BLaER1 treated with 17β-estradiol and CSF1 and Interleukin-3, amounts not matched to agents 10 nM and 100 nM (cell line): Measurements from ENCODE around the gene NDUFV1.
"Not testable (repeated sequence)": the region's sequence is repeated elsewhere in the genome, so short reads cannot be mapped to it uniquely, and the experiment has no call there.

Experiments
- H3K27ac ChIP-seq, 11 experiments: shearing (Covaris generic); formaldehyde crosslinking; 2 replicates each; pipeline ENCODE4 v1.8.1; 2022
- H3K27me3 ChIP-seq, 11 experiments: shearing (Covaris generic); formaldehyde crosslinking; 2 replicates each; pipeline ENCODE4 v1.8.1; 2022
- H3K36me3 ChIP-seq, 11 experiments: shearing (Covaris generic); formaldehyde crosslinking; 2 replicates each; pipeline ENCODE4 v1.8.1; 2022
- H3K4me1 ChIP-seq, 10 experiments: shearing (Covaris generic); formaldehyde crosslinking; 2 replicates each; pipeline ENCODE4 v1.8.1; 2022
- H3K4me2 ChIP-seq, 11 experiments: shearing (Covaris generic); formaldehyde crosslinking; 2 replicates each; pipeline ENCODE4 v1.8.1; 2022
- H3K4me3 ChIP-seq, 10 experiments: shearing (Covaris generic); formaldehyde crosslinking; 2 replicates each; pipeline ENCODE4 v1.8.1; 2022
- H3K9ac ChIP-seq, 11 experiments: shearing (Covaris generic); formaldehyde crosslinking; 2 replicates each; pipeline ENCODE4 v1.8.1; 2022
- H3K9me3 ChIP-seq, 11 experiments: shearing (Covaris generic); formaldehyde crosslinking; replicated peaks in 1 of 11; 2 replicates each; pipeline ENCODE4 v1.8.1; 2022
- H4K20me1 ChIP-seq, 11 experiments: shearing (Covaris generic); formaldehyde crosslinking; 2 replicates each; pipeline ENCODE4 v1.8.1; 2022
- Cebpa-rat ChIP-seq, 11 experiments: shearing (Covaris generic); IDR thresholded peaks; 2 replicates each; pipeline ENCODE4 v1.8.1; 2022

NDUFV1 gene

DNA sequence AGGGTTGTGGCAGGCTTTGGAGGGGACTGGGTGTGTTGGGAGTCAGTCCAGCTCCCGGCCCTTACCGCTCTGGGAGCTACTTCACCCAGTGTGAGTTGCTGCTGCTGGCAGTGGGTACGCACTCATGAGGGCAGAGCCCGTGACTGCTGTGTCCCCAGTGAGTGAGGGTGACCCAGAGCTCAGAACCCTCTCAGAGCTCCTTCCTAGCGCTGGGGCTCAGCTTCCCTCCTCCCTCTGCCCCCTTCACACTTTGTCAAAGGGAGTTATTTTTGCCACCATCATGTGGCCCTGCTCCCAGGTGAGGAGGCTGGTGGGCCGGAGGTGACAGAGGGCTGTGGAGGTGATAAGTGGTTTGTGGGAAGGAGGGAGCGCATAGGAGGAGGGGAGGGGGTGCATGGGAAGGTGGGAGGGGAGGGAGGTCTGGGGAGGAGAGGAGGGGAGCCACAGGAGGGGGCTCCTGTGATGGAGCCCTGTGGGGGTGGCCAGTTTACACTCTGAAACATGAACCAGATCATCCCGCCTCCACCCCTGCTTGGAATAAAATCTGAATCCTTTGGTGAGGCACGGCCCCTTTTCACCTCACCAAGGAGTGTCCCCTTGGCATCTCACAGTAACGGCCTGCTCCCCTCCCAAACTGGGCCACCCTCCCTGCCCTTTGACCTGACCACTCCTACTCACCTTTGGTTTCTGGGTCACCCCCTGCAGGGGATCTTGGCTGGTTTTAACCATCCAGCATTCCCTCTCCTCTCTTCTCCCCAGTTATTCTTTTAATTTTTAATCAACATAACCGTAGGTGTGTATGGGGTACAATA lies 9.9 kb downstream of the NDUFV1 start:
- peaks cover 22 to 42% (median 41%) of the 10 kb centered on the region in 10 experiments for H3K4me1 ChIP-seq

DNA sequence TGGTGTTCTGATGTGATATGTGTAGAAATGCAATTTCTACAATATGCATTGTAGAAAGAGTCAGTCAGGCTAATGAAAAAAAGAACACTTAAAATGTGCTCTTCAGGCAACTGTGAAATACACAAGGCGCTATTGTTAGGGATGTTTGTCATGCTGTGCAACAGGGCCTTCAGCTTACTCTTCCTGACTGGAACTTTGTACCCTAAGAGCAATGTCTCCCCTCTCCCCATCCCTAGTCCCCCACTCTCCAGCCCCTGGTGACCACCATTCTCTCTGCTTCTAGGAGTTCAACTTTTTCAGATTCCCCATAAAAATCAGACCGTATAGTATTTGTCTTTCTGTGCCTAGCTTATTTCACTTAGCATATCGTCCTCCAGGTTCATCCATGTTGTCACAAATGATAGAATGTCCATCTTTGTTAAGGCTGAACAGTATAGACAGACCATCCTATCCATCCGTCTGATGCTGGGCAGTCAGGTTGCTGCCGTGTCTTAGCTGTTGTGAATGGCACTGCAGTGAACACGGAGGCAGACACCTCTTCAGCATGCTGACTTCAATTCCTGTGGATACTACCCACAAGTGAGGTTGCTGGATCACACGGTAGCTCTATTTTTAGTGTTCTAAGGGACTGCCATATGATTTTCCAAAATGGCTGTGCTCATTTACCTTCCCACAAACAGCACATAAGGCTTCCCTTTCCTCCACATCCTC lies 10.7 kb downstream of the NDUFV1 start:
- H3K4me3 ChIP-seq = no peak overlapping the region
- peaks cover 0 to 11% (median 0%) of the 10 kb centered on the region in 11 experiments; a peak in 5 of 22 replicates for H3K9me3 ChIP-seq
- TF ChIP-seq Cebpa-rat (IDR thresholded peaks at IDR 0.05) = no peak

More for the DNA sequence above, 9.9 kb downstream of the NDUFV1 start:
- peaks cover 0 to 11% (median 0%) of the 10 kb centered on the region in 11 experiments; a peak in 6 of 22 replicates for H3K27me3 ChIP-seq
- TF ChIP-seq Cebpa-rat (IDR thresholded peaks at IDR 0.05) = no peak
- peak overlapping the region in 9 of 11 experiments; percentile 35 to 98 (median 95); a peak in 18 of 22 replicates for H3K4me2 ChIP-seq
- peaks cover 0 to 11% (median 3%) of the 10 kb centered on the region in 11 experiments; a peak in 5 of 22 replicates for H4K20me1 ChIP-seq
- H3K9ac ChIP-seq = peak overlapping the region in 5 of 11 experiments; percentile 5 to 87 (median 35); a peak in 3 of 22 replicates
- H3K36me3 ChIP-seq = peaks cover 11 to 19% (median 15%) of the 10 kb centered on the region in 11 experiments; a peak in 20 of 22 replicates
- no peak overlapping the region for H3K27ac ChIP-seq
- H3K4me3 ChIP-seq = no peak overlapping the region
- peaks cover 0 to 11% (median 0%) of the 10 kb centered on the region in 11 experiments; a peak in 5 of 22 replicates for H3K9me3 ChIP-seq

DNA sequence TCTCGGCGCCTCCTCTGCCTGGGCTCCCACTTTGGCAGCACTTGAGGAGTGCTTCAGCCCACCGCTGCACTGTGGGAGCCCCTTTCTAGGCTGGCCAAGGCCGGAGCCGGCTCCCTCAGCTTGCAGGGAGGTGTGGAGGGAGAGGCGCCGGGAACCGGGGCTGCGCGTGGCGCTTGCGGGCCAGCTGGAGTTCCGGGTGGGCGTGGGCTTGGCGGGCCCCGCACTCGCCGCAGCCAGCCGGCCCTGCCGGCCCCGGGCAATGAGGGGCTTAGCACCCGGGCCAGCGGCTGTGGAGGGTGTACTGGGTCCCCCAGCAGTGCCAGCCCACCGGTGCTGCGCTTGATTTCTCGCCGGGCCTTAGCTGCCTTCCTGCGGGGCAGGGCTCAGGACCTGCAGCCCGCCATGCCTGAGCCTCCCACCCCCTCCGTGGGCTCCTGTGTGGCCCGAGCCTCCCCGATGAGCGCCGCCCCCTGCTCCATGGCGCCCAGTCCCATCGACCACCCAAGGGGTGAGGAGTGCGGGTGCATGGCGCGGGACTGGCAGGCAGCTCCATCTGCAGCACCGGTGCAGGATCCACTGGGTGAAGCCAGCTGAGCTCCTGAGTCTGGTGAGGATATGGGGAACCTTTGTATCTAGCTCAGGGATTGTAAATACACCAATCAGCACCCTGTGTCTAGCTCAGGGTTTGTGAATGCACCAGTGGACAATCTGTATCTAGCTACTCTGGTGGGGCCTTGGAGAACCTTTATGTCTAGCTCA lies 12.3 kb downstream of the NDUFV1 start:
- H3K4me3 ChIP-seq = not testable (repeated sequence)
- H3K4me1 ChIP-seq = peaks cover 12 to 30% (median 25%) of the 10 kb centered on the region in 10 experiments

More for the DNA sequence above, 10.7 kb downstream of the NDUFV1 start:
- peaks cover 0 to 11% (median 3%) of the 10 kb centered on the region in 11 experiments; a peak in 4 of 22 replicates for H4K20me1 ChIP-seq
- no peak overlapping the region for H3K9ac ChIP-seq
- peaks cover 0 to 11% (median 0%) of the 10 kb centered on the region in 11 experiments; a peak in 6 of 22 replicates for H3K27me3 ChIP-seq
- no peak overlapping the region for H3K4me2 ChIP-seq
- no peak overlapping the region for H3K27ac ChIP-seq
- peaks cover 4 to 11% (median 9%) of the 10 kb centered on the region in 11 experiments; a peak in 19 of 22 replicates for H3K36me3 ChIP-seq
- peaks cover 22 to 42% (median 40%) of the 10 kb centered on the region in 10 experiments for H3K4me1 ChIP-seq

DNA sequence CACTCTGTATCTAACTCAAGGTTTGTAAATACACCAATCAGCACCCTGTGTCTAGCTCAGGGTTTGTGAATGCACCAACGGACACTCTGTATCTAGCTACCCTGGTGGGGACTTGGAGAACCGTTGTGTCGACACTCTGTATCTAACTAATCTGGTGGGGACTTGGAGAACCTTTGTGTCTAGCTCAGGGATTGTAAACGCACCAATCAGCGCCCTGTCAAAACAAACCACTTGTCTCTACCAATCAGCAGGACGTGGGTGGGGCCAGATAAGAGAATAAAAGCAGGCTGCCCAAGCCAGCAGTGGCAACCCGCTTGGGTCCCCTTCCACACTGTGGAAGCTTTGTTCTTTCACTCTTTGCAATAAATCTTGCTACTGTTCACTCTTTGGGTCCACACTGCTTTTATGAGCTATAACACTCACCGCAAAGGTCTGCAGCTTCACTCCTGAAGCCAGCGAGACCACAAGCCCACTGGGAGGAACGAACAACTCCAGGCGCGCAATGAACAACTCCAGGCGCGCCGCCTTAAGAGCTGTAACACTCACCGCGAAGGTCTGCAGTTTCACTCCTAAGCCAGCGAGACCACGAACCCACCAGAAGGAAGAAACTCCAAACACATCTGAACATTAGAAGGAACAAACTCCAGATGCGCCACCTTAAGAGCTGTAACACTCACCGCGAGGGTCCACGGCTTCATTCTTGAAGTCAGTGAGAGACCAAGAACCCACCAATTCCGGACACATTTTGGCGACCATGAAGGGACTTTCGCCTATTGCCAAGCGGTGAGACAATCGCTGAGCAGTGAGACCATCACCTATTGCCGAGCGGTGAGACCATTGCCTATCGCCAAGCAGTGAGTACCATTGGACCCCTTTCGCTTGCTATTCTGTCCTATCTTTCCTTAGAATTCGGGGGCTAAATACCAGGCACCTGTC lies 13.2 kb downstream of the NDUFV1 start:
- H3K4me3 ChIP-seq, H3K27ac ChIP-seq, H3K4me2 ChIP-seq, H4K20me1 ChIP-seq, H3K36me3 ChIP-seq, H3K9ac ChIP-seq: not testable (repeated sequence)
- H3K27me3 ChIP-seq = peaks cover 0 to 11% (median 0%) of the 10 kb centered on the region in 11 experiments; a peak in 6 of 22 replicates
- H3K9me3 ChIP-seq = peaks cover 0 to 11% (median 0%) of the 10 kb centered on the region in 11 experiments; a peak in 5 of 22 replicates
- peaks cover 3 to 28% (median 24%) of the 10 kb centered on the region in 10 experiments for H3K4me1 ChIP-seq

More for the DNA sequence above, 12.3 kb downstream of the NDUFV1 start:
- Histone ChIP-seq H3K9me3 (peaks cover 0 to 11% (median 0%) of the 10 kb centered on the region in 11 experiments; a peak in 5 of 22 replicates), H3K27me3 (peaks cover 0 to 11% (median 0%) of the 10 kb centered on the region in 11 experiments; a peak in 6 of 22 replicates)
- not testable (repeated sequence) for H4K20me1 ChIP-seq, H3K4me2 ChIP-seq, H3K27ac ChIP-seq, H3K9ac ChIP-seq, H3K36me3 ChIP-seq

DNA sequence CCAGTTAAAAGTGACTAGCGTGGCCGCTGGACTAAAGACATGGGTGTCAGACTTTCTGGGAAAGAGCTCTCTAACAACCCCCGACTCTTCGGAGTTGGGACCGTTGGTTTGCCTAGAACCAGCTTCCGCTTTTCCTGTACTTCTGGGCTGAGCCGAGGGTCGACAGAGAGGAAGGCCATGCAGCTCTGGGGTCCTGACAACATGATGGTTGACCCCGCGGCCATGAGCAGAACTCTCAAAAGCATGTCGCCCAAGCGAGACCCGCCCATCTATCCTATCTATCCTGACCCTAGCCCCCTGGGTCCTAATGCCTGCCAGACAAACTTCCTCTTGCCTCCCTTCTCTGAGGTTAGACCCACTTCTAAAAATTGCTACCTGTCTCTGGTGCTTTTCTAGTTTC lies 13.9 kb downstream of the NDUFV1 start:
- not testable (repeated sequence) for H3K27me3 ChIP-seq, H3K36me3 ChIP-seq, H3K27ac ChIP-seq, H4K20me1 ChIP-seq, H3K9ac ChIP-seq, H3K4me2 ChIP-seq, H3K4me3 ChIP-seq
- H3K4me1 ChIP-seq = peaks cover 0 to 28% (median 24%) of the 10 kb centered on the region in 10 experiments; a peak in 16 of 20 replicates
- peaks cover 0 to 11% (median 0%) of the 10 kb centered on the region in 11 experiments; a peak in 5 of 22 replicates for H3K9me3 ChIP-seq

DNA sequence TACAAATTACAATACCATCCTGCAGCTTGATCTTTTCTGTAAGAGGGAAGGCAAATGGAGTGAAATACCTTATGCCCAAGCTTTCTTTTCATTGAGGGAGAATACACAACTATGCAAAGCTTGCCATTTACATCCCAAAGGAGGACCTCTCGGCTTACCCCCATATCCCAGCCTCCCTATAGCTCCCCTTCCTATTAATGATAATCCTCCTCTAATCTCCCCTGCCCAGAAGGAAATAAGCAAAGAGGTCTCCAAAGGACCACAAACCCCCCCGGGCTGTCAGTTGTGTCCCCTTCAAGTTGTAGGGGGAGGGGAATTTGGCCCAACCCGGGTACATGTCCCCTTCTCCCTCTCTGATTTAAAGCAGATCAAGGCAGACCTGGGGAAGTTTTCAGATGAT lies 15.2 kb downstream of the NDUFV1 start:
- not testable (repeated sequence) for H3K9ac ChIP-seq, H3K4me2 ChIP-seq

DNA sequence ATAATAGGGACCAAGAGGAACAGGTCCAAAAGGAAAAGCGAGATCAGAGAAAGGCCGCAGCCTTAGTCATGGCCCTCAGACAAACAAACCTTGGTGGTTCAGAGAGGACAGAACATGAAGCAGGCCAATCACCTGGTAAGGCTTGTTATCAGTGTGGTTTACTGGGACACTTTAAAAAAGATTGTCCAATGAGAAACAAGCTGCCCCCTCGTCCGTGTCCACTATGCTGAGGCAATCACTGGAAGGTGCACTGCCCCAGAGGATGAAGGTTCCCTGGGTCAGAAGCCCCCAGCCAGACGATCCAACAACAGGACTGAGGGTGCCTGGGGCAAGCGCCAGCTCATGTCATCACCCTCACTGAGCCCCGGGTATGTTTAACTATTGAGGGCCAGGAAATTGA lies 16.2 kb downstream of the NDUFV1 start:
- H3K36me3 ChIP-seq, H3K4me3 ChIP-seq, H3K27ac ChIP-seq, H3K4me2 ChIP-seq, H4K20me1 ChIP-seq, H3K9ac ChIP-seq, H3K27me3 ChIP-seq: not testable (repeated sequence)
- peaks cover 0 to 11% (median 0%) of the 10 kb centered on the region in 11 experiments; a peak in 5 of 22 replicates for H3K9me3 ChIP-seq
- peaks cover 0 to 19% (median 14%) of the 10 kb centered on the region in 10 experiments; a peak in 16 of 20 replicates for H3K4me1 ChIP-seq

More for the DNA sequence above, 15.2 kb downstream of the NDUFV1 start:
- not testable (repeated sequence) for H3K27me3 ChIP-seq, H3K4me3 ChIP-seq, H3K36me3 ChIP-seq, H4K20me1 ChIP-seq, H3K27ac ChIP-seq
- peaks cover 0 to 19% (median 14%) of the 10 kb centered on the region in 10 experiments; a peak in 16 of 20 replicates for H3K4me1 ChIP-seq
- peaks cover 0 to 11% (median 0%) of the 10 kb centered on the region in 11 experiments; a peak in 5 of 22 replicates for H3K9me3 ChIP-seq

DNA sequence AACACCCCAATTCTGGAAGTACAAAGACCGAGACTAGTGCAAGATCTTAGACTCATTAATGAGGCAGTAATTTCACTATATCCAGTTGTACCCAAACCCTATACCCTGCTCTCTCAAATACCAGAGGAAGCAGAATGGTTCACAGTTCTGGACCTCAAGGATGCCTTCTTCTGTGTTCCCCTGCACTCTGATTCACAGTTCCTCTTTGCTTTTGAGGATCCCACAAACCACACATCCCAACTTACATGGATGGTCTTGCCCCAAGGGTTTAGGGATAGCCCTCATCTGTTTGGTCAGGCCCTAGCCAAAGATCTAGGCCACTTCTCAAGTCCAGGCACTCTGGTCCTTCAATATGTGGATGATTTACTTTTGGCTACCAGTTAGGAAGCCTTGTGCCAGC lies 17.1 kb downstream of the NDUFV1 start:
- H4K20me1 ChIP-seq, H3K27ac ChIP-seq, H3K4me2 ChIP-seq, H3K36me3 ChIP-seq, H3K27me3 ChIP-seq, H3K4me3 ChIP-seq, H3K9ac ChIP-seq: not testable (repeated sequence)
- peaks cover 0 to 11% (median 0%) of the 10 kb centered on the region in 11 experiments; a peak in 5 of 22 replicates for H3K9me3 ChIP-seq
- peaks cover 0 to 23% (median 18%) of the 10 kb centered on the region in 10 experiments; a peak in 16 of 20 replicates for H3K4me1 ChIP-seq

DNA sequence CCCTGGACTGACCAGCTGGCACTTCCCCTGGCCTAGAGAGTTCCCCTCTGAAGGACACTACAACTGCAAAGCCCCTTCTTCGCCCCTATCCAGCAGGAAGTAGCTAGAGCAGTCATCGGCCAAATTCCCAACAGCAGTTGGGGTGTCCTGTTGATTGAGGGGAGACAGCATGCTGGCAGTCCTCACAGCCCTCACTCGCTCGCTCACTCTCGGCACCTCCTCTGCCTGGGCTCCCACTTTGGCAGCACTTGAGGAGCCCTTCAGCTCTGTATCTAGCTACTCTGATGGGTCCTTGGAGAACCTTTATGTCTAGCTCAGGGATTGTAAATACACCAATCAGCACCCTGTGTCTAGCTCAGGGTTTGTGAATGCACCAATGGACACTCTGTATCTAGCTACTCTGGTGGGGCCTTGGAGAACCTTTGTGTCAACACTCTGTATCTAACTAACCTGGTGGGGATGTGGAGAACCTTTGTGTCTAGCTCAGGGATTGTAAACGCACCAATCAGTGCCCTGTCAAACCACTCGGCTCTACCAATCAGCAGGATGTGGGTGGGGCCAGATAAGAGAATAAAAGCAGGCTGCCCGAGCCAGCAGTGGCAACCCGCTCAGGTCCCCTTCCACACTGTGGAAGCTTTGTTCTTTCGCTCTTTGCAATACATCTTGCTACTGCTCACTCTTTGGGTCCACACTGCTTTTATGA lies 19.5 kb downstream of the NDUFV1 start:
- H3K27ac ChIP-seq, H3K9me3 ChIP-seq, H3K4me3 ChIP-seq, H3K36me3 ChIP-seq, H3K27me3 ChIP-seq, H3K4me2 ChIP-seq, H4K20me1 ChIP-seq, H3K9ac ChIP-seq: not testable (repeated sequence)
- peaks cover 6 to 38% (median 31%) of the 10 kb centered on the region in 10 experiments for H3K4me1 ChIP-seq
